Heart left ventricle (tissue), 16 donors: Measurements from ENCODE around the gene TRAPPC1. TPM values are rescaled to one million over a fixed set of nuclear protein-coding genes. Genes with fewer than 3 reads are reported as not detected.
A peak's percentile ranks its signal among the peaks of the same experiment; 100 is the strongest.

ENCODE experiments used
- ATAC-seq, 4 donors: fragments of 200-7000 bp; cut with Tn5 transposase; one replicate each; pipeline ENCODE4 v1.9.1; 2020 to 2022; ENCODE audit warnings: moderate library complexity in 4 of 4, mild to moderate bottlenecking in 3 of 4, moderate number of reproducible peaks in 1 of 4
- DNase-seq, 5 donors: peaks; one replicate each; pipeline ENCODE4 v3.0.0-alpha.2; 2020
- H3K27ac ChIP-seq, 12 donors: fragments of 200-600 bp; sonication (generic) in 4 of 12; one replicate each; pipeline versions ENCODE4 v1.5.0 to v1.8.0; 2016 to 2022; ENCODE audit warnings: mild to moderate bottlenecking in 2 of 12
- H3K27me3 ChIP-seq, 9 donors: fragments of 200-600 bp; sonication (generic) in 2 of 9; one replicate each; pipeline versions ENCODE4 v1.5.1 to v1.8.0; 2016 to 2022; ENCODE audit warnings: mild to moderate bottlenecking in 3 of 9
- H3K36me3 ChIP-seq, 9 donors: fragments of 200-600 bp; sonication (generic) in 2 of 9; one replicate each; pipeline versions ENCODE4 v1.5.0 to v1.8.0; 2018 to 2022; ENCODE audit warnings: mild to moderate bottlenecking in 2 of 9
- H3K4me1 ChIP-seq, 12 donors: fragments of 200-600 bp; sonication (generic) in 4 of 12; one replicate each; pipeline versions ENCODE4 v1.5.0 to v1.8.0; 2016 to 2022; ENCODE audit warnings: mild to moderate bottlenecking in 3 of 12
- H3K4me3 ChIP-seq, 12 donors: fragments of 200-600 bp; sonication (generic) in 4 of 12; one replicate each; pipeline versions ENCODE4 v1.5.0 to v1.8.0; 2017 to 2022; ENCODE audit warnings: mild to moderate bottlenecking in 9 of 12, moderate library complexity in 4 of 12
- H3K9me3 ChIP-seq, 12 donors: fragments of 200-600 bp; sonication (generic) in 4 of 12; one replicate each; pipeline versions ENCODE4 v1.5.0 to v1.8.0; 2016 to 2022; ENCODE audit warnings: mild to moderate bottlenecking in 1 of 12
- POLR2A ChIP-seq, 2 donors: fragments of 450-650 bp; IDR thresholded peaks; one replicate each; pipeline ENCODE4 v1.6.1; 2017; ENCODE audit warnings: antibody characterized with exemption in 2 of 2, mild to moderate bottlenecking in 2 of 2, moderate library complexity in 2 of 2
- WGBS, 4 donors: extraction: QIAGEN DNeasy Blood & Tissue Kit in 2 of 4; methylation state at CpG; one replicate each; pipeline versions ENCODE4 v1.1.5 to v1.1.7; 2013 to 2018; 5-methylcytosine and 5-hydroxymethylcytosine counted together
- intact Hi-C, 10 donors: fragments of 100-400 bp; cut with DNase I; formaldehyde crosslinking; loops; one replicate each; pipeline versions ENCODE4 v1.11.1 to v1.14.2; 2022
- polyA plus RNA-seq, 2 donors: library from polyadenylated mRNA; stranded (reverse); fragments of 200-250 nt; gene quantifications; one replicate each; pipeline ENCODE4 v1.2.3, GENCODE V29; 2013
- total RNA-seq, 9 donors: library from RNA; depleted of rRNA in 2 of 9; stranded (reverse); fragments of >200 nt in 2 of 9; fragmentation: NEBNext Ultra II Directional in 3 of 9; extraction: Animal tissue kit (Norgen Biotek cat#: 25700) in 3 of 9; gene quantifications; one replicate each; pipeline versions ENCODE4 v1.1.0 to v1.2.4, GENCODE V29; 2016 to 2023
- TF ChIP-seq, protein P1 (sequence below), 12 donors: fragments of 200-600 bp; sonication (generic) in 4 of 12; IDR thresholded peaks; one replicate each; pipeline versions ENCODE4 v1.5.0 to v1.8.0; 2018 to 2022; ENCODE audit warnings: antibody characterized with exemption in 12 of 12, mild to moderate bottlenecking in 5 of 12
- donor health status: ischemic (EF 13 %, LVEDD 7.1; RV severe dilation, severe dysfunction).
- donor health status: healthy with polysubstance abuse.
- donor health status: DM: no; HTN: yes; CAD: no.
- donor health status: DM: no; HTN: no; CAD: no.
- donor health status: ischemic (EF 25% LVEDD 6.9; RV normal size, moderate dysfunction).
- donor health status: ischemic (EF 25% LVEDD 5.7; RV mildly dilated, moderate dysfunction).
- donor health status: healthy.
- donor health status: DM: yes; HTN: yes; CAD: no.
- donor health status: ischemic (EF 35%, LVEDD 5.7; RV mildly dilated, moderate dysfunction).
- donor health status: nonischemic (EF 11% LVEDD 7.7; RV severe dilation, severe dysfunction).
- donor health status: DM: yes; HTN: yes; CAD: no.
- donor health status: PGD.
- donor health status: ischemic (EF 29% LVEDD 5.4; RV normal size, mild dysfunction).
- donor health status: nonischemic (EF 23%, LVEDD 6.1; RV moderate dilation, normal function).

The TRAPPC1 gene
- total and polyA plus RNA-seq, 11 donors = 60.8 to 170 (median 132) TPM

DNA sequence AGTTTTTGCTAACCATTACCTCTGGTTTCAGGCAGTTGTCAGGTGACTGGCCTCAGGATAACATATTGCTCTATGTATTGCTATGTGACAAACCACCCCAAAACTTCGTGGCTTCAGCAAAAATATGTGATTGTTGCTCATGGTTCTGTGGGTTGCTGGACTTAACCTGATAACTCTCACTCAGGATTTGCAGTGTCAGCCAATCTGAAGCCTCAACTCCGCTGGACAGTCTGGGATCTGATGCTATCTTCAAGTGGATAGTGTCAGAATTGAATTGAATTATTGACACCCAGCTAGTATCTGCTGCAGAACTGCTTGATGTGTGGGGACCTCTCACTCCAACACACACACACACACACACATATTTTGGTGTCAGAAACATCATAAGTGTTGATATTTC is 36.0 kb upstream of the TRAPPC1 start:
- peaks cover 0 to 12% (median 0%) of the 10 kb centered on the region in 9 donors for H3K27me3 ChIP-seq
- DNase-seq (no peak), ATAC-seq (no peak)
- H3K4me1 ChIP-seq = no peaks in the 10 kb centered on the region
- no peak overlapping the region for H3K4me3 ChIP-seq
- no peaks in the 10 kb centered on the region for H3K9me3 ChIP-seq
- no peak overlapping the region for H3K27ac ChIP-seq
- intact Hi-C loops = no loop called here
- TF ChIP-seq, protein P1, sequence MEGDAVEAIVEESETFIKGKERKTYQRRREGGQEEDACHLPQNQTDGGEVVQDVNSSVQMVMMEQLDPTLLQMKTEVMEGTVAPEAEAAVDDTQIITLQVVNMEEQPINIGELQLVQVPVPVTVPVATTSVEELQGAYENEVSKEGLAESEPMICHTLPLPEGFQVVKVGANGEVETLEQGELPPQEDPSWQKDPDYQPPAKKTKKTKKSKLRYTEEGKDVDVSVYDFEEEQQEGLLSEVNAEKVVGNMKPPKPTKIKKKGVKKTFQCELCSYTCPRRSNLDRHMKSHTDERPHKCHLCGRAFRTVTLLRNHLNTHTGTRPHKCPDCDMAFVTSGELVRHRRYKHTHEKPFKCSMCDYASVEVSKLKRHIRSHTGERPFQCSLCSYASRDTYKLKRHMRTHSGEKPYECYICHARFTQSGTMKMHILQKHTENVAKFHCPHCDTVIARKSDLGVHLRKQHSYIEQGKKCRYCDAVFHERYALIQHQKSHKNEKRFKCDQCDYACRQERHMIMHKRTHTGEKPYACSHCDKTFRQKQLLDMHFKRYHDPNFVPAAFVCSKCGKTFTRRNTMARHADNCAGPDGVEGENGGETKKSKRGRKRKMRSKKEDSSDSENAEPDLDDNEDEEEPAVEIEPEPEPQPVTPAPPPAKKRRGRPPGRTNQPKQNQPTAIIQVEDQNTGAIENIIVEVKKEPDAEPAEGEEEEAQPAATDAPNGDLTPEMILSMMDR (IDR thresholded peaks at IDR 0.05) = no peak
- TF ChIP-seq POLR2A (IDR thresholded peaks at IDR 0.05) = no peak
- 59 to 71% (median 67%) methylated on average over 2 of the region's 2 CpGs for WGBS, 4 donors
- H3K36me3 ChIP-seq = no peaks in the 10 kb centered on the region

DNA sequence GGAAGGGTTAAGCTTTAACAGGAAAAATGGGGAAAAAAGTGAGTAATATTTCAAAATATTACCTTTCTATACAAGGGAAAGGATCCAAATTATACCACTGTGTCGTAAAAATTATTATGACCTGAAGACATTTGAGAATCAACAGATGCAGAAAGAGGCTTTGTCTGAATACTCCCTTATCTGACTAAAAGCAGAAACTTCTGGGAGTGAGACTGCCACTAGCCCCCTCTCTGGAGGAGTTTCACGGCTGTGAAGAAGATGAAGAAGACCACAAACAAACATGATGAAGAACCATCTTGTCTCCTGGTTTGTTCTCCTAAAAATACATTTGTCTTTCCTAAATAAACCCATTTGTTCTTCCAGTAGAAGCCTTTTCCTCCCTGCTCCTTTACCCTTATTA is 29.7 kb upstream of the TRAPPC1 start:
- intact Hi-C loops = no loop called here
- H3K27me3 ChIP-seq = peaks cover 0 to 10% (median 0%) of the 10 kb centered on the region in 9 donors
- WGBS, 4 donors = 42 to 54% (median 51%) methylated on average over 2 of the region's 2 CpGs
- TF ChIP-seq, protein P1 (IDR thresholded peaks at IDR 0.05) = no peak
- TF ChIP-seq POLR2A (IDR thresholded peaks at IDR 0.05) = no peak
- no peak overlapping the region for H3K27ac ChIP-seq
- no peak for ATAC-seq
- peaks cover 0 to 5% (median 0%) of the 10 kb centered on the region in 12 donors for H3K4me1 ChIP-seq
- H3K4me3 ChIP-seq = no peak overlapping the region
- H3K36me3 ChIP-seq = no peaks in the 10 kb centered on the region
- H3K9me3 ChIP-seq = no peaks in the 10 kb centered on the region
- no peak for DNase-seq

DNA sequence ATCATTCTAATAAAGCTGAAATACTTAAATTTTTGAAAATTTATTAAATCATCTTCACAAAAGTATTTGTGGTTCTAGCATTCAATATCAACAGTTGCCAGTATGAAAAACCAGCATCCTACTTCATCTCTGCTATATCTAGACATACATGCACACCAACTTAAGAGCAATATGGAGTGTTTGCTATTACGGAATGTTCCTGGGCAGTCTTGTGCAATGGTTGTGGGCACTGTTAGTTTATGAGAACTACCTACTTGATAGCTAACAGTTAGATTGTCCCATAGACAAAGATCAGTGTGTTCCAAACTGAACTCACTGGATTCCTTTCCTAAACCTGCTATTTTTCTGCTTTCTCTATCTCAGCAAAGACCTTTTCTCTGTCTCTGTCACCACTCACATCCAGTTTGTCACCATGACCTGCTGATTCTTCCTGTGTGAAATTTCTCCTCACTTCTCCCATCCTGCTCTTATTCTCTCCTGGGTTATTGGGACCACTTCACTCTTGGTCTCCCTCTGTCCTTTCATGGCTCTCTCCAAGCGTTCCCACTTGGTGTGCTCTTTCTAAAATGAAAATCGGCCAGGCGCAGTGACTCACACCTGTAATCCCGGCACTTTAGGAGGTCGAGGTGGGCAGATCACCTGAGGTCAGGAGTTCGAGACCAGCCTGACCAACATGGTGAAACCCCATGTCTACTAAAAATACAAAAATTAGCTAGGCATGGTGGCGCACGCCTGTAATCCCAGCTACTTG is 27.9 kb upstream of the TRAPPC1 start:
- no peak overlapping the region for H3K4me3 ChIP-seq
- intact Hi-C loops = no loop called here
- peaks cover 0 to 10% (median 0%) of the 10 kb centered on the region in 9 donors for H3K27me3 ChIP-seq
- H3K36me3 ChIP-seq = no peaks in the 10 kb centered on the region
- H3K9me3 ChIP-seq = no peaks in the 10 kb centered on the region
- no peak overlapping the region for H3K27ac ChIP-seq
- DNase-seq (no peak), ATAC-seq (no peak)
- 90 to 95% (median 94%) methylated on average over 9 of the region's 9 CpGs for WGBS, 4 donors
- TF ChIP-seq, protein P1 (IDR thresholded peaks at IDR 0.05) = no peak
- TF ChIP-seq POLR2A (IDR thresholded peaks at IDR 0.05) = no peak
- peaks cover 0 to 20% (median 6%) of the 10 kb centered on the region in 12 donors for H3K4me1 ChIP-seq

DNA sequence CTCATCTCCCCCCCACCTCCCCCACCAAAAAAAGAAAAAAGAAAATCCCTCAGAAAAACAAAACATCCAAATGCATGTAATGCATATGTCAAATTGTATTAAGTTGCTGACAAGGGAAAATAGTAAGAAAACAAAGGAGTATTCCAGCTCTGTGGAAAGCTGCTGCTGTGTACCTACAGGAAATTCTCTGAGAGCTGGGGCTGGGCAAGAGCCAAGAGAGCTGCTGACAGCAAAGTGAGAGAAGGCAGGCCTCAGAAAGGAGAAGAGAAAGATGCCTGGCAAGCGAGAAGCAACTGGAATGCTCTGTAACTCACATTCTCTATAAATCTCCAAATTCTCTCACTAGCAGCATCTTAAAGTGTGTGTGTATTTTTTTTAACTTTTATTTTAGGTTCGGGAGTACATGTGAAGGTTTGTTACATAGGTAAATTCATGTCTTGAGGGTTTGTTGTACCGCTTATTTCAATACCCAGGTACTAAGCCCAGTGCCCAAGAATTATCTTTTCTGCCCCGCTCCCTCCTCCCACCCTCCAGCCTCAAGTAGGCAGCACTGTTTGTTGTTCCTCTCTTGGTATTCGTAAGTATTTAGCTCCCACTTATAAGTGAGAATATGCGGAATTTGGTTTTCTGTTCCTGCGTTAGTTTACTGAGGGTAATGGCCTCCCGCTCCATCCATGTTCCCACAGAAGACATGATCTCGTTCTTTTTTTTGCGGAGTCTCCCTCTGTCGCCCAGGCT is 24.7 kb upstream of the TRAPPC1 start:
- ATAC-seq (peak; percentile 81 to 94 (median 88)), DNase-seq (peak; percentile 66 to 80 (median 74))
- Histone ChIP-seq H3K4me3 (no peak overlapping the region), H3K27me3 (peaks cover 0 to 10% (median 0%) of the 10 kb centered on the region in 9 donors), H3K27ac (peak overlapping the region in 4 of 12 donors; percentile 30 to 61 (median 44)), H3K36me3 (no peaks in the 10 kb centered on the region), H3K4me1 (peaks cover 0 to 20% (median 6%) of the 10 kb centered on the region in 12 donors), H3K9me3 (no peaks in the 10 kb centered on the region)
- intact Hi-C loops = no loop called here
- no peak for TF ChIP-seq POLR2A (IDR thresholded peaks at IDR 0.05)
- TF ChIP-seq, protein P1 (IDR thresholded peaks at IDR 0.05) = no peak
- WGBS, 4 donors = 53 to 57% (median 55%) methylated on average over 11 of the region's 11 CpGs
